GM19324 (cell line): ENCODE measurements around the gene OTOG.

ENCODE experiments used
- ATAC-seq: cut with Tn5 transposase; IDR thresholded peaks from one replicate; pipeline ENCODE4 v1.9.1; 2021; ENCODE audit warnings: mild to moderate bottlenecking, moderate library complexity; ENCODE audit not compliant: unreplicated experiment, low FRiP score

The OTOG gene

GRCh38 chr11:17602105-17603001, 55.3 kb downstream of the OTOG start:
- ATAC-seq = no peak

- no peak for ATAC-seq
These were observed 56.2 kb downstream of the OTOG start for GRCh38 chr11:17603056-17603825.

- no peak for ATAC-seq
These were observed 57.3 kb downstream of the OTOG start for GRCh38 chr11:17604201-17604914.

GRCh38 chr11:17604915-17605233, 57.8 kb downstream of the OTOG start:
- ATAC-seq = no peak

- no peak for ATAC-seq
These were observed 58.6 kb downstream of the OTOG start for GRCh38 chr11:17605651-17606122.

GRCh38 chr11:17606233-17607082, 59.4 kb downstream of the OTOG start:
- ATAC-seq = no peak

GRCh38 chr11:17607083-17607429, 60.0 kb downstream of the OTOG start:
- no peak for ATAC-seq

GRCh38 chr11:17607591-17608570, 60.8 kb downstream of the OTOG start:
- ATAC-seq = no peak

- ATAC-seq = no peak
These were observed 61.8 kb downstream of the OTOG start for GRCh38 chr11:17608821-17609220.

- ATAC-seq = no peak
These were observed 62.4 kb downstream of the OTOG start for GRCh38 chr11:17609291-17610084.

GRCh38 chr11:17610085-17610894, 63.2 kb downstream of the OTOG start:
- no peak for ATAC-seq

- ATAC-seq = no peak
These were observed 64.0 kb downstream of the OTOG start for GRCh38 chr11:17611049-17611448.

GRCh38 chr11:17611503-17612220, 64.6 kb downstream of the OTOG start:
- ATAC-seq = no peak

- ATAC-seq = no peak
These were observed 65.4 kb downstream of the OTOG start for GRCh38 chr11:17612221-17613188.

- ATAC-seq = no peak
These were observed 66.4 kb downstream of the OTOG start for GRCh38 chr11:17613428-17613962.
